B cell (primary cell): ENCODE data around the gene FXYD4.

Source experiments
- CTCF ChIP-seq: fragments of 200-600 bp; IDR thresholded peaks from one replicate; pipeline ENCODE4 v1.8.0; 2022; ENCODE audit warnings: antibody characterized with exemption, mild to moderate bottlenecking
- EZH2 ChIP-seq: IDR thresholded peaks from 2 replicates; pipeline ENCODE4 v1.6.1; 2012; ENCODE audit warnings: borderline replicate concordance, low read depth, mild to moderate bottlenecking, moderate library complexity, low read length; ENCODE audit not compliant: insufficient read depth, poor library complexity, severe bottlenecking

DNA sequence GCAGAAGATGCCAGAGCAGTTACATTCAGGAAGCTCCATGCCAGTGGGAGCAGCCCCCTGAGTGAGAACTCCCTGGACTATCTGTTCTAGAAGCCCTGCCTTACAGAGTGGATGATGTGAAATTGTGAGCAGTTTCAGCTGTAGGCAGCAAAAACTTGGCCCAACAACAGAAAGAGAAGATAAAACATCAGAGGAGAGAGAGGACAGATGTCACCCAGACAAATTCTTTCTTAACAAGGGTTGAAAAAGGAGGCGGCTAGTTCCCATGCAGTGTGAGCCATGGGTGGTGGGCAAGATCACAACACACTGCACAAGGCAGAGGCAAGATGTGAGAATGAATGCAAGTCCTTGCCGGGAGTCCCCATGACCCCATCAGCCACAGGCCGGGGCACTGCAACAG lies 46.6 kb upstream of the FXYD4 start:
- no peak for TF ChIP-seq CTCF
- TF ChIP-seq EZH2, result no peak
